ENCODE data around the gene PCED1A.

PCED1A gene

DNA sequence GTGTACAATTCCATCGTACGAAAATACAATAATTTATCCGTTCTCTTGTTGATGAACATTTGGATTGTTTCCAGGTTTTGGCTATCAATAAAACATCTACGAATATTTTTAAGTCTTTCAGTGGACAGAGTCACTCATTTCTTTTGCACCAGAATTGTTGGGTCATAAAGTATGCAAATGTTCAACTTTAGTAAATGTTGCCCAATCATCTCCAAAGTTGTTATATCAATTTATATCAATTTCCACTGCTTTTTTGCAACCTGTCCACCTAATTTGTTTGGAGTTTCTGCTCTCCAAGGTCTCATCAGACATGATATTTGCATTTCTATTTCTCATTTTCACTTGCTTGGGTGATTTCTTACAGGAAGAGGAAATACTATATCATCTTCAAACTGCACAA is 13.8 kb downstream of the PCED1A start:
- H3K4me1 ChIP-seq (ENCODE audit: insufficient read depth, insufficient read length) = no peaks in the 10 kb centered on the region
- DNase-seq (ENCODE audit: low read depth, low spot score) = no peak
- H3K27me3 ChIP-seq (ENCODE audit: insufficient read depth, insufficient read length) = no peaks in the 10 kb centered on the region
- no peaks in the 10 kb centered on the region for H3K36me3 ChIP-seq (ENCODE audit: insufficient read depth, insufficient read length, low read length)
- no peaks in the 10 kb centered on the region for H3K9me3 ChIP-seq (ENCODE audit: insufficient read depth, low read length)
- H3K9ac ChIP-seq (ENCODE audit: insufficient read length, low read depth) = no peak overlapping the region
- no peak overlapping the region for H3K4me3 ChIP-seq (ENCODE audit: insufficient read length, low read depth)
- TF ChIP-seq SUZ12 (IDR thresholded peaks at IDR 0.05; ENCODE audit: extremely low read depth, insufficient read depth, insufficient read length) = no peak
- no peak for TF ChIP-seq ZNF274 (IDR thresholded peaks at IDR 0.05; ENCODE audit: low read depth, low read length)
- no peak for TF ChIP-seq YY1 (IDR thresholded peaks at IDR 0.05; ENCODE audit: insufficient read depth, insufficient read length)

DNA sequence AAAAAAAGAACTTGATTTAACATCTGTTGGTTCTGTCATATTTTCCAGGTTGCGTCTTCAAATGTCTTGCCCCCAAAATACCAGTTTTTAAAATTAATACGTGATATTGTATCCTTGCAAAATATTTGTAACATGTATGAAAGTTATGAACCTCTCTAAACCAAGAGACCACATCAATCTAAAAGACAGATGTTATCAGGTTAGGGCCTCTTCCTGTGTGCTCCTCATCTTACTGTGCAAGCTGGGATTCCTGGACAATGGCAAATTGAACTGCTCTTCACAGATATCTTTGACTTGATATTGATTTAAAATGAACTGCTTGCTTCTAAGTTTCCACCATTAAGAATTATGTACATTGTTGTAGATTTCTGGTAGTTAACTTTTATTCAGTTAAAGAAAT is 14.7 kb downstream of the PCED1A start:
- TF ChIP-seq YY1 (IDR thresholded peaks at IDR 0.05; ENCODE audit: insufficient read depth, insufficient read length) (no peak), ZNF274 (IDR thresholded peaks at IDR 0.05; ENCODE audit: low read depth, low read length) (no peak), SUZ12 (IDR thresholded peaks at IDR 0.05; ENCODE audit: extremely low read depth, insufficient read depth, insufficient read length) (no peak)
- no peaks in the 10 kb centered on the region for H3K27me3 ChIP-seq (ENCODE audit: insufficient read depth, insufficient read length)
- no peak for DNase-seq (ENCODE audit: low read depth, low spot score)

DNA sequence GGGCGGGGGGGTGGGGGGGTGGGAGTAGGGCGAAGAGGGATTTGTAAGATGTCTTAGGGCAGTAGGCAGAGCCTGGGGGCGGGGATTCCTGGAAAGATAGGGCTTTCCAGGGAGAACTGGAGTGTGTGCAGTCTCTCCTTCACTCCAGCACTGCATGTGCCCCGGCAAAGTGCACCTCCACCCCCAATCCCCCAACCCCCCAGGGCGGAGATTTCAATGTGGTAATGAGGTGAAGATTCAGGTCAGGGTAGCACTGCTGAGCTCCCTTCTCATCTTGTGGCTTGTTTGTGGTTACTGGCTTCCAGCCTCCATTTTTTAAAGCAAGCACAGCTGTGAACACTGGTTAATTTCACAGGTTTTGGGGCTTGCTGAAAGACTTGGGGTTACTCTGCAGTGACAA is 18.4 kb downstream of the PCED1A start:
- no peak for TF ChIP-seq ZNF274 (IDR thresholded peaks at IDR 0.05; ENCODE audit: low read depth, low read length)
- TF ChIP-seq SUZ12 (IDR thresholded peaks at IDR 0.05; ENCODE audit: extremely low read depth, insufficient read depth, insufficient read length) = no peak
- no peak for TF ChIP-seq YY1 (IDR thresholded peaks at IDR 0.05; ENCODE audit: insufficient read depth, insufficient read length)
- H3K9me3 ChIP-seq (ENCODE audit: insufficient read depth, low read length) = no peaks in the 10 kb centered on the region
- H3K9ac ChIP-seq (ENCODE audit: insufficient read length, low read depth) = no peak overlapping the region
- no peaks in the 10 kb centered on the region for H3K27me3 ChIP-seq (ENCODE audit: insufficient read depth, insufficient read length)
- H3K4me1 ChIP-seq (ENCODE audit: insufficient read depth, insufficient read length) = peaks cover 4% of the 10 kb centered on the region
- no peak for DNase-seq (ENCODE audit: low read depth, low spot score)
- no peak overlapping the region for H3K4me3 ChIP-seq (ENCODE audit: insufficient read length, low read depth)
- no peaks in the 10 kb centered on the region for H3K36me3 ChIP-seq (ENCODE audit: insufficient read depth, insufficient read length, low read length)

More for the DNA sequence above, 14.7 kb downstream of the PCED1A start:
- no peaks in the 10 kb centered on the region for H3K36me3 ChIP-seq (ENCODE audit: insufficient read depth, insufficient read length, low read length)
- H3K4me1 ChIP-seq (ENCODE audit: insufficient read depth, insufficient read length) = no peaks in the 10 kb centered on the region
- no peak overlapping the region for H3K4me3 ChIP-seq (ENCODE audit: insufficient read length, low read depth)
- no peaks in the 10 kb centered on the region for H3K9me3 ChIP-seq (ENCODE audit: insufficient read depth, low read length)
- no peak overlapping the region for H3K9ac ChIP-seq (ENCODE audit: insufficient read length, low read depth)

DNA sequence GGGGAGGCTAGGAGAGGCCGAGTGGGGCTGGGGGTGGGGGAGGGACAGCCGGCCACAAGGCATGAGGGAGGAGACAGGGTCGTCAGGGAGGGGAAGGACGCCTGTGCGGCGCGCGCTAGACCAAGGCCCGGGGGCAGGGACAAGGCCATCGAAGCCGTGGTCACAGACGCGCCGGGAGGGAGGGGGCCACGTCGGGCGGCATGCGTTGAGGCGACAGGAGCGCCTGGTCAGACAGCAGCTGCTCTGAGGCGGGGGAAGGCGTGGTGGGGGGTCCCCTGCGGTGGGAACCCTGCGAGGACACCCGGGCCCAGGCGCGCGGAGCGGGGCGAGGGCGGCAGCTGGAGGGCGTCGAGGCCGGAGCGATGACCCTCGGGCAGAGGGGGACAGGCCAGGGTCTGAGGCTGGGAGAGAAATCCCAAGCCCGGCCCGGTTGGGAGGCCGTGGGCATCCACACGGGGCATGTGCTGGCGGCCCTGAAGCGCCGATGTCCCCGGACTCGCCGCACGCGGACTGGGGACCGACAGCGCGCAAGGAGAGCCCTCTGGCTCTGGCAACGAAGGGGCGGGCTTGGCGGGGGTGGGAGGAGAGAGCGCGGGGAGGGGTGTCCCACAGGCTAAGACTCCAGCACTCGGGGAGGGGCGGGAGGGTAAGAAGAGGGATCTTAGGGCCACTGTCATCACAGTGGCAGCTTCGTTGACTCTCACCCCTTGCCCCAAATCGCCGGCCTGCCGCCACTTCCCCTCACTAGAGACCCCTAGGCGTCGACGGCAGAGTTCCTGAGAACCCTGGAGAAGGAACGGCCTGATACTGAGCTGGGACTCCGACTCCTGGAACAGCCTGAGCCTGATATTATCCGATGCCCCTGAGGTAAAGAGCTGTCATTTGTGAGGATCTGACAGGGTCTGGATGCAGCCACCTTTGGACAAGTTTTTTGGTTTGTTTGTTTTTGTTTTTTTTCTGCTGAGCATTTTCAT is 19.3 kb downstream of the PCED1A start:
- Histone ChIP-seq H3K27me3 (ENCODE audit: insufficient read depth, insufficient read length) (no peaks in the 10 kb centered on the region), H3K4me1 (ENCODE audit: insufficient read depth, insufficient read length) (peaks cover 4% of the 10 kb centered on the region), H3K9me3 (ENCODE audit: insufficient read depth, low read length) (no peaks in the 10 kb centered on the region), H3K4me3 (ENCODE audit: insufficient read length, low read depth) (no peak overlapping the region), H3K9ac (ENCODE audit: insufficient read length, low read depth) (no peak overlapping the region), H3K36me3 (ENCODE audit: insufficient read depth, insufficient read length, low read length) (no peaks in the 10 kb centered on the region)
- TF ChIP-seq SUZ12 (IDR thresholded peaks at IDR 0.05; ENCODE audit: extremely low read depth, insufficient read depth, insufficient read length) = no peak
- no peak for TF ChIP-seq ZNF274 (IDR thresholded peaks at IDR 0.05; ENCODE audit: low read depth, low read length)
- no peak for TF ChIP-seq YY1 (IDR thresholded peaks at IDR 0.05; ENCODE audit: insufficient read depth, insufficient read length)
- DNase-seq (ENCODE audit: low read depth, low spot score) = no peak

DNA sequence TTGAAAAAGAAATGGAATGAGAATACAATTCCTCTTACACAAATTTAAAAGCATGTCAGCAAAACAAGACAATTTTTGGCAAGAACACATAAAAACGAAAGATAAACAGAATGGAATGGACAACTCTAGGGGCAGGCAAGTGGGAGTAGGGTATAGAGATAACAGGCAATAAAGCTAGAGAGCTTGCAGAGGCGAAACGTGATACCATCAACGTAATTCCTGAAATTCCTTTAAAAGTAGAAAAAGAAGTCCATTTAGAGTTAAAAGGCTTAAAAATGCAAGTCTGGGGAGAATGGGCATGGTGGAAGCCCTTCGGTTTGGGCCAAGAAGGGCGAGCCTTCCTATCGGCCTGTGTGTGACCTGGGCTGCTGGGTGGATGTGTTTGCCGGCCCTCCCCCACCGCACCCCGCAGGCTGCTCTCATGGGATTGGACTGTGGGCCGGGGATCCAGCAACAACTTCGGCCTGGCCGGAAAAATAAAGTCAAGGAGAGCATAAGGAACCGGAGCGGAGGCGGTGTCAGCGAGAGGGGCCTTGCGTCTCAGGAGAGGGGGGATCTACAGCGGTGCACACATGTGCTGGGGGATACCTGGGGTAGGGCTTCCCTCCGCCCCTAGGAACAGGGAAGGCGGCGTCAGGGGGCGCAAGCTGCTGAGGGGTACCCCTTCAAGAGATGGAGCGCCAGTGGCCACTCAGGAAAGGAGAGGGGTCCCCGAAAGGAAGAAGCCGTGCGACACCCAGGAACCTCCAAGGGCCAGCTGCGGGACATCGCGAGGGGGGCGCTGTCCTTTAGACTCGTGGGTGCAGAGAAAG is 20.2 kb downstream of the PCED1A start:
- DNase-seq (ENCODE audit: low read depth, low spot score) = no peak
- H3K4me1 ChIP-seq (ENCODE audit: insufficient read depth, insufficient read length) = peaks cover 7% of the 10 kb centered on the region
- H3K27me3 ChIP-seq (ENCODE audit: insufficient read depth, insufficient read length) = no peaks in the 10 kb centered on the region
- no peaks in the 10 kb centered on the region for H3K9me3 ChIP-seq (ENCODE audit: insufficient read depth, low read length)
- no peak overlapping the region for H3K9ac ChIP-seq (ENCODE audit: insufficient read length, low read depth)
- no peak overlapping the region for H3K4me3 ChIP-seq (ENCODE audit: insufficient read length, low read depth)
- no peaks in the 10 kb centered on the region for H3K36me3 ChIP-seq (ENCODE audit: insufficient read depth, insufficient read length, low read length)
- TF ChIP-seq ZNF274 (IDR thresholded peaks at IDR 0.05; ENCODE audit: low read depth, low read length) (no peak), SUZ12 (IDR thresholded peaks at IDR 0.05; ENCODE audit: extremely low read depth, insufficient read depth, insufficient read length) (no peak), YY1 (IDR thresholded peaks at IDR 0.05; ENCODE audit: insufficient read depth, insufficient read length) (no peak)

DNA sequence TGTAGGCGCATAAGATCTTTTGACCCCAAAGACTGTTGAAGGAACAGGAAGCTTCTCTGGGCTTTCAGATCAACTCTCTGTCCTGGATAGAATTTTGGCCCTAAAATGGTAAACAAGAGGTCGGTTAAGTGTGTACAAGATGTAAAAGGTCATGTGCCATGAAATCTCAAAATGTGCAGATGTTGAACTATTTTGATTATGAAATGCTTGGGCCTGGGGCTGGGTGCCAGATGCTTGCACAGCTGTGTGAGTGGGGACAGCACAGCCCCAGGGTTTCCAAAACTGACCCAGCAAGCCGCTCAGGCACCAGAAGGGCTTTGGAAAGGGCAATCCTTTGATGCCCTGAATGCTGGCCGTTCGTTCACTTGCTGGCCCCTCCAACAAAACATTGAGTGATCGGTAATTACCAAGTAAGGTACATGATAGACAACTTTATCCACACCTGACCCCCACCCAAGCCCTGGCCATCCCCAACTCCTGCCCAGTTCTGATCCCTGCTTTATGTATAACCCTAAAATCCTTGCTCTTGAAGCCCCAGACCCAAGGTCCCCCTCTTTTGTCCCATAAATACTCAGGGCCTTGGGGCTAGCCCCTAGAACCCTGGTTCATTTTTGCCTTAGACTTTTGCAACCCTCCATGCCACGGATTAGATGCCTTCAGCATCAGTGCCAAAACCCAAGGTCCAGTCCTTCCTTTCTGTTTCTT is 22.4 kb downstream of the PCED1A start:
- Histone ChIP-seq H3K4me1 (ENCODE audit: insufficient read depth, insufficient read length) (peaks cover 10% of the 10 kb centered on the region), H3K4me3 (ENCODE audit: insufficient read length, low read depth) (no peak overlapping the region), H3K9ac (ENCODE audit: insufficient read length, low read depth) (no peak overlapping the region), H3K9me3 (ENCODE audit: insufficient read depth, low read length) (no peaks in the 10 kb centered on the region), H3K36me3 (ENCODE audit: insufficient read depth, insufficient read length, low read length) (no peaks in the 10 kb centered on the region), H3K27me3 (ENCODE audit: insufficient read depth, insufficient read length) (no peaks in the 10 kb centered on the region)
- no peak for DNase-seq (ENCODE audit: low read depth, low spot score)
- no peak for TF ChIP-seq ZNF274 (IDR thresholded peaks at IDR 0.05; ENCODE audit: low read depth, low read length)
- TF ChIP-seq SUZ12 (IDR thresholded peaks at IDR 0.05; ENCODE audit: extremely low read depth, insufficient read depth, insufficient read length) = no peak
- no peak for TF ChIP-seq YY1 (IDR thresholded peaks at IDR 0.05; ENCODE audit: insufficient read depth, insufficient read length)

All from NT2/D1 (cell line).